GM10248 (cell line): ENCODE data around the gene TCHHL1.

Source experiments
- CTCF ChIA-PET: fragments of 300-600 bp; sonication (Branson Sonifier 250); formaldehyde crosslinking; extraction: SDS; loops from one replicate; lab custom pipeline; 2021; ENCODE audit warnings: antibody characterized with exemption; lab: Yijun Ruan, JAX
- POLR2A ChIA-PET: fragments of 350-650 bp; sonication (Branson Sonifier 250); formaldehyde crosslinking; extraction: SDS; loops from one replicate; lab custom pipeline; 2020; ENCODE audit warnings: antibody characterized with exemption; lab: Yijun Ruan, JAX
- DNase-seq: peaks from one replicate; pipeline ENCODE4 v3.0.0; 2012; ENCODE audit errors: extremely low spot score
- CTCF ChIP-seq: IDR thresholded peaks from 2 replicates; pipeline ENCODE4 v1.5.1; 2012; ENCODE audit warnings: mild to moderate bottlenecking, low read depth; ENCODE audit errors: extremely low read depth, missing control alignments, control extremely low read depth

The TCHHL1 gene

GRCh38 chr1:152035539-152036266 lies 53.2 kb downstream of the TCHHL1 start:
- CTCF ChIA-PET: interaction anchor here (0.8 to 8.8 kb wide), 11 partner anchors 13 to 423 kb away, joined by 3 to 42 read pairs (median 7); no protein-coding TSS in a partner anchor

GRCh38 chr1:152034654-152035538 lies 54.0 kb downstream of the TCHHL1 start:
- POLR2A ChIA-PET: no interaction called here
- DNase-seq: peak; percentile 70
- TF ChIP-seq CTCF: peak; percentile 36
- CTCF ChIA-PET: interaction anchor here (0.6 to 8.8 kb wide), 23 partner anchors 10 to 423 kb away, joined by 3 to 42 read pairs (median 5); no protein-coding TSS in a partner anchor

More at GRCh38 chr1:152035539-152036266, 53.2 kb downstream of the TCHHL1 start:
- DNase-seq: no peak
- no peak for TF ChIP-seq CTCF
- POLR2A ChIA-PET: no interaction called here

GRCh38 chr1:152034324-152034653 lies 54.6 kb downstream of the TCHHL1 start:
- TF ChIP-seq CTCF: no peak
- CTCF ChIA-PET: interaction anchor here (0.6 to 4.3 kb wide), 21 partner anchors 9 to 424 kb away, joined by 3 to 19 read pairs (median 5); no protein-coding TSS in a partner anchor
- POLR2A ChIA-PET: no interaction called here
- DNase-seq: no peak
